GM15510 (cell line): ENCODE measurements around the gene NUAK2.

Experiments
- POLR2A ChIP-seq: IDR thresholded peaks from 3 replicates; pipeline ENCODE4 v1.6.1; 2011; ENCODE audit warnings: borderline replicate concordance; ENCODE audit not compliant: insufficient read length; ENCODE audit errors: extremely low read depth

Gene NUAK2

GRCh38 chr1:205337481-205337880 lies 15.9 kb upstream of the NUAK2 start:
- no peak for TF ChIP-seq POLR2A

DNA sequence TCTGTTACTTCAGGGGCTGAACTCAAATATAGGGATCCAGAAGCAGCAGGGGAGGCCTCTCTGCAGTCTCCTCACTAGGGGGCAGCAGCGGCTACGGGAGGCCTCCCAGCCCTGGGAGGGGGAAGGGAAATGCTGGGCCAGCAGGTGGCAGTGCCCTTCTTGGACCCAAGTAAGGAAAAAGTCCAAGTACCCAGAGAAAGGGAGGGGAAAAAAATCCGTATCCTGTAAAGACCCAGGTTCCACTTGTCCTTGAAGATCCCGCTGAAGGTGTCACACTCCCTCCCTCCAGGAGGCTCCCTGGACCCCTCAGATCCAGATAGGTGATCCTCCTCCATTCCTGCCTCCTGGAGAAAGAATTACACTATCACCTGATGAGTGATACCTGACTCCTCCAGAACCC lies 14.1 kb upstream of the NUAK2 start:
- TF ChIP-seq POLR2A: no peak

GRCh38 chr1:205332015-205332791 lies 10.7 kb upstream of the NUAK2 start:
- no peak for TF ChIP-seq POLR2A

DNA sequence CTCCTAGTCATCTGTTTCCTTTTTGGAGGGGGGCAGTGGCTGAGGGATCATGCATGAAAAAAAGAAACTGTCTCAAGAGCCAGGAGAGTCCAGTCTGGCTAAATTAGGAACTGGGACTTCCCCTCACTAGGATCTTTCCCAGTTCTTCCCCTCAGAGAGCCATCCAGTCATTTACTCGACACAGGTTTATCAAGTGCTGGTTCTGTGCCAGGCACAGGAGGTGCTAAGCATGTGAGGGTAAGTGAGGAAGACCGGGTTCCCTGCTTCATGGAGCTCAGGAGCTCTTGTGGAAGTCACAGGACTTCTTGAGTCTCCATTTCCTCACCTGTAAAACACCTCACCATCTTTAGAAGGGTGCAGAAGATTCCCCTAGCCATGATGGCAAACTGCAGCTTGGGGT lies 8.6 kb upstream of the NUAK2 start:
- no peak for TF ChIP-seq POLR2A

DNA sequence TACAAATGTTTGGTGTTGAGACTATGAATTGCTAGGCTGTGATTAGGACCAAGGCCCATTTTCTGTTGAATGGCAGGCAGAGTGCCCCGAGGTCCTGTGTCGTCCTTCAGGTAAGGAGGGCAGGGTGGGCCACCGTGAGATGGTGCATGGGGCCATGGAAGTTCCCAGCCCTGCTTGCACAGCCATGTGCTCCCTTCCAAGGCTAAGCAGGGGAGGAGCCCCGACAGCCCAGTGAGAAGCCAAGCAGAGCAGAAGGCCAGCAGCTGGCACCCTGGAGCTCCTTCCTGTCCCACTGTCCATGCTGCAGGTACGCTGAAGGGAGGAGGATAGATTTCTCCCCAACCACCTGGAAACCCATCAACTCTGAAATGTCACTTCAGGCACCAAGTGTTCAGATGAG lies 8.2 kb upstream of the NUAK2 start:
- no peak for TF ChIP-seq POLR2A

GRCh38 chr1:205328476-205328875 lies 6.9 kb upstream of the NUAK2 start:
- no peak for TF ChIP-seq POLR2A

GRCh38 chr1:205326812-205327466 lies 5.4 kb upstream of the NUAK2 start:
- no peak for TF ChIP-seq POLR2A

DNA sequence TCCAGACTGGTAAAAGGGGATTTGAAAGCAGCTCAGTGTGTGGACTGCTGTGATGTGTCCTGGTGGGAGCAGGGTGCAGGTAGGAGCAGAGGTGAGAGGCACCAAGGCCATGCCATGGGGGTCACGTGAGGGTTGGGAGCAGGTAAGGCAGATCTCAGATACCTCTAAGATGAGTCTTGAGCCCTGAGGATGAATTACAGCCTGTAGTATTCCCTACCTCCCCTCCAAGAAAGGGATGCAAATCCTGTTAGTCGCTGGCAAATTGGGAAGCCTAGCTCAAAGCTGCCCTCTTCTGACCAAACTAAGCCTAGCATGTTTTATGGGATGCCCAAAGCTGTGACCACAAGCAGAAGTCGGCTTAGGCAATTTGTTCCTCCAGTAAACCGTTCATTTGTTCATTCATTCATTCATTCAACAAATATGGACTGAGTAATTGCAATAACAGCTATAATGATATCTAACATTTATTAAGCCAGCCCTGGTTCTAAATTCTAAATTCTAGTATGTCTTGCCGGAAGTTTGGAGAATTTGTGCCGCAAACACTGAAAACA lies 3.9 kb upstream of the NUAK2 start:
- TF ChIP-seq POLR2A: no peak

DNA sequence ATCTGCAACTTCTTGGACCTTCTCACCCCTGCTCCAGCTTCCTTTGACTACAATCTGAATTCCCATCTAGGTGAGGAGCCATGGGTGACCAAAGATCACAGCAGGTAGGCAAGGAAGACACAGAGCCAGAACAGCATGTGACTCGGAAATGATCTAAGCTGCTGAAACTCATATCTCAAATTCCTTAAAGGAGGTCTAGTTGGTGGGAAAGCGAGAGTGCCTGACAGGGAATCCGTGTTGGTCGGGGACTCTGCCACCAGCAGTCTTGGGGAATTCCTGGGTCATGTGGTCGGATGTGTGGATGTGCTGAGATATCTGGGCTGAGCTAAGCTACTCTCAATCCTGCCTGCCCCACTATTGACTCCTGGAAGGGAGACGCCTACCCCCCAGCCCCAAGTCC lies 3.2 kb upstream of the NUAK2 start:
- TF ChIP-seq POLR2A: no peak

DNA sequence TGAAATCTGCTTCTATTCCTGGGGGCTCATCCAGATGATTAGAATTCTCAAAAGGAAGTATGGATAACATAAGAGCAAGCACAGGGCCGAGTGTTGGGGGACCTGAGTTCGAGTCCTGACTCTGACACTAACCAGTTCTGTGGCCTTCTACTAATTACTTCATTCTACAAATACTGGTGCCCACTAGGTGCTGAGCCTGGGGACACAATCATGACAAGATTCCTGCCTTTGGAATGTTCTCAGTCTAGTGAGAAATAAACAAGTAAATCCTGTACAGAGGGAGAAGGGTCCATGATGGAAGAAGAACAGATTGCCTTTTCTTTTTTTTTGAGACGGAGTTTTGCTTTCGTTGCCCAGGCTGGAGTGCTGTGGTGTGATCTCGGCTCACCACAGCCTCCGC lies 2.2 kb upstream of the NUAK2 start:
- no peak for TF ChIP-seq POLR2A

DNA sequence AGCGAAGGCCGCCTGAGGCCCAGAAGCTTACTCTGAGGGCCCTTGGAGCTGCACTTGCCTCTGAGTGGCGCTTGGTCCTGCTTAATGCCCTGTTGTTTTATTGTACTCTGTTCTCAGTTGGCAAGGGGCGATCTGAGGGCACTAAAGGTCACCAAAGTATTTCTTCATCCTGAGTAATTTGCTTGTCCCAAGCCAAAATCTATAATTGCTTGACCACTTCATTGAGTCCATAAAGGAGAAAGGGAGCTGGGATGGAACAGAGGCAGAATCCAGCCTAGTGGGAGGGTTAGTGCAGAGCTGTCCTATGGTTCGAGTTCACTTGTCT lies 376 bp upstream of the NUAK2 start:
- TF ChIP-seq POLR2A: no peak

DNA sequence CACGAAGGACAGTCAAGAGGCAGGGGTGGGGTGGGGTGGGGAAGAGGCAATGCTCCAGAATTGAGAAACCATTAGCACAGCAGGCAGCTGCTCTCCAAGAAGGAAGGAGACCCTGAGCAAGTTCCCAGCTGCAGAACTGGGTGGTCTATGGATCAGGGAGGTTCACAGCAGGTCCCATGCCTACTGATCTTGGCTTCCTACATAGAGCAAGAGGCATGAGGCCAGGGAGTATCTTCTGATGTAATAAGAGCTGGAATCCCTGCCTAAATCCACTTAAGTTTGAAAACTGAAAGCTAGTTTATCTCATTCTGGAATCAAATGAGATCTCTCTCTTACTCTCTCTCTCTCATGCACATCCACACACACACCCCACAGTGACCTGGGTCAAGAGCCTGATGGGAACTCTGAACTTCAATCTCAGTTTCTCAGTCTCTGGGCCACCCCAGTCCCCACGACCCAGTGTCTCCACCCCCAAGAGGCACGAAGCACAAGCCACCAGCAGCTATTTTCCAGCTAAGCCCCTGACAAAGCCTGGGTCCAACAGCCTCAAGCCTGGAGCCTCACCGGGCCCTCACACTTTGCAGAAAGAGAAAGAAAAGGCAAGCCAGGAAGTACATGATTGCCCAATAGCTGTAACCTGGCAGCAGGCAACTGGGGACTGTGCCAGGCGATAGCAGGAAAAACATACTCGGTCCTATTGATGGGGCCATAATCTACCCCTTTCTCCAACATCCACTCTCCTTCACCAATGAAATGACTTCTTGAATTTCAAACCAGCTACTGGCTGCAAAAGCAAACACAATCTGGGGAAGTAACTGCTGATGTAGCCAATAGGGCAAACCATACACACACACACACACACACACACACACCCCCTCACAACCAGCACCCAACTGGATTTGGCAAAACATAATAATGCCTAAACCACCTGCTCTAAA lies 2.2 kb downstream of the NUAK2 start:
- no peak for TF ChIP-seq POLR2A

DNA sequence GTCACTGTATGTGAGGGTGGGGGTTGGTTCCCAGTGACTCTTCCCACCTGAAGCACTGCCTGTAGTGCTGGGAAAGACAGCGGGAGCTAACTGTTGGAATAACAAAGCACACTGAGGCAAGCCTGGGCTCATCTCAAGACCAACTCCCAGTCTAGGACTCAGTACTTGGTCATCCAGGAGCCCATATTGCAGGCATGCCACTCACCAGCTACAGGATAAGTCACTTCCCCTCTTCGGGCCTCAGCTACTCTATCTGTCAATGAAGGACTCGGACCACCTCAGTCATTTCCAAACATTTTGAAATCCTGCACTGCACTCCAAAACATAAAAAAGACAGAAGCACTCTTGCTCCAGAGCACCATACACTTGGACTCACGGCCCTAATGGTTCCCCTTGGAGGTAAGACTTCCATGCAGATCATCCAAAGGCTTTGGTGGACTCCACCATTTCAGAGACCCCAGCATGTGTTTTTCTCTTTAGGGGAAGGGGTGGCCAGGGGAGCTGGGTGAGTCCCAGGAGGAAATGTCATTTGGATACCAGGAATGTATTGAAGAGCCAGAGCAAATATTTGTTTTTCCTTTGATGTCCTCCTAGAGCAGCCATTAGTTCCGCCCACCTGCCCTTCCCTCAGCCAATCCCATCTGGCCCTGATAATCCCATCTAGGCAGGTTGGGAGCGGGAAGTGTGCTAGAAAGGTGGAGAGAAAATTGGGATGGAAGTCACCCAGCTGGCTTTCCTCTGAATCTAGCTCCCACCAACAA lies 3.1 kb downstream of the NUAK2 start:
- no peak for TF ChIP-seq POLR2A

DNA sequence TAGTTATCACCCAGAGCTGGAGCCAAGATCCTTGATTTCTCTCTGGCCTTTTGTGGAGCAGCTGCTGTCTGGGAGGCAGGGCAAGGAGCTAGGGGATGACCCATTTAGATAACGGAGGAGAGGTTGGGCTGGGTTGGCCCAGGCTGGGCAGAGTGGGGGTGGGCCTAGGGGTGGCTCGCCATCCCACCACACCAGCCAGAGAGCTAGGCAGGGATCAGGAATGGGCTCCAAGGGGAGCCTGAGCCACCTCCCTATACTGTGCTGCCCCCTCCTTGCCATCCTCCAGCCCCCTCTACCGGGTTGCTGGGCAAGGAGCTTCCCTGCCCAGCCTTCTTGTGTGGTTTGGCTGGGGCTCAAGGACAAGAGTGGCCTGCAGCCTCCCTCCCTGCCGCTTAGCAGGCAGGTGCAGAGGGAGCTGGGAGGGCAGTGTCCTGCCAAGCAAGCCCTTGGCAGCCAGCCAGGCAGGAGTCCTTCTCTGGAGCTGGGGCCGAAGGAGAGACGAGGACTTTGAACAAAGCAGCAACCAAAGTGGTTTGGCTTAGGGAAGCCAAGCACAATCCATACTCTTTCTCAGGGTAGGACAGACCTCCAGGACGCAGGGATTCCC lies 4.1 kb downstream of the NUAK2 start:
- TF ChIP-seq POLR2A: no peak

GRCh38 chr1:205316161-205316566 lies 5.4 kb downstream of the NUAK2 start:
- TF ChIP-seq POLR2A: no peak

DNA sequence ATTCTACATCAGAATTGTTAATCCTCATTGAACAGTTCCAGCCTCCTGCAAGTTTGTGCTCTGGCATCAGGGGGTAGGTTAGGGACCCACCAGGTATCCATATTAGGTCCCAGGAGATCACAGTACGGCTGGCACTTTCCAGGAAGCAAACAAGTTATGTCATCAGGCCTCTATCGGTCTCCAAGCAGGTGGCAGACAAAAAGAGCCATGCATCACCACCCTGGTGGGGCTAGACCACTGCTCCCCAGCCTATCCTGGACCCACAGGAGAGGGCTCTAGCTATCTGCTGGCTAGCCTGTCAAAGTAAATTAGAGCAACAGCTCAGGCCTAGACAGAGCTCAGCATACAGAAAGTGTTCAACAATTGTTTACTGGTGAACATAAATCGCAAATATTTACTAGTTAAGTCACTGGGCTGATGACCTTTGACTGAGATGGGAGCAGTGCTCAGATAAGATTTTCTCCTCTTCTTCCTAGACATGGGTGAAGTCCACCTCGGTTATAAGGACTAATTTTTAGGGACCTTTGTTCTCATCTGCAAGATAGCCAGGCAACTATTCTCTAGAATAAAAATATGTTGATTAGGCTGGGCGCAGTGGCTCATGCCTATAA lies 6.4 kb downstream of the NUAK2 start:
- no peak for TF ChIP-seq POLR2A
